WTC11 (cell line): ENCODE data around the gene DESI1.
"Not testable (repeated sequence)": the region's sequence is repeated elsewhere in the genome, so short reads cannot be mapped to it uniquely, and the experiment has no call there.

Source experiments
- CREB1 ChIP-seq: sonication (generic); formaldehyde crosslinking; IDR thresholded peaks from 2 replicates; pipeline ENCODE4 v1.8.0; 2023; ENCODE audit warnings: mild to moderate bottlenecking, missing genetic modification reagents
- CREM ChIP-seq: sonication (generic); formaldehyde crosslinking; IDR thresholded peaks from 2 replicates; pipeline ENCODE4 v1.8.1; 2022; ENCODE audit warnings: mild to moderate bottlenecking, missing genetic modification reagents, moderate library complexity
- FOXK1 ChIP-seq: sonication (generic); formaldehyde crosslinking; IDR thresholded peaks from 2 replicates; pipeline ENCODE4 v1.8.0; 2022; ENCODE audit warnings: mild to moderate bottlenecking, moderate library complexity, missing genetic modification reagents
- JUN ChIP-seq: sonication (generic); formaldehyde crosslinking; IDR thresholded peaks from 2 replicates; pipeline ENCODE4 v1.8.0; 2023; ENCODE audit warnings: mild to moderate bottlenecking, missing genetic modification reagents
- MXD4 ChIP-seq: fragments of 250-450 bp; sonication (Bioruptor Pico); IDR thresholded peaks from 2 replicates; pipeline ENCODE4 v1.8.0; 2021; ENCODE audit warnings: mild to moderate bottlenecking, moderate library complexity, borderline replicate concordance
- NFATC4 ChIP-seq: fragments of 250-450 bp; sonication (Bioruptor Pico); IDR thresholded peaks from 2 replicates; pipeline ENCODE4 v1.9.0; 2021; ENCODE audit warnings: mild to moderate bottlenecking
- SP1 ChIP-seq: sonication (generic); formaldehyde crosslinking; conservative IDR thresholded peaks from 2 replicates; pipeline ENCODE4 v1.8.1; 2022; ENCODE audit warnings: missing genetic modification reagents
- ZNF263 ChIP-seq: sonication (generic); formaldehyde crosslinking; IDR thresholded peaks from 2 replicates; pipeline ENCODE4 v1.8.1; 2022; ENCODE audit warnings: low read depth, mild to moderate bottlenecking, moderate library complexity, missing genetic modification reagents
- TF ChIP-seq, protein P1 (sequence below): fragments of 200-600 bp; IDR thresholded peaks from 2 replicates; pipeline ENCODE4 v1.8.0; 2022; ENCODE audit warnings: antibody characterized with exemption
- TF ChIP-seq, protein P2 (sequence below): sonication (generic); formaldehyde crosslinking; IDR thresholded peaks from 2 replicates; pipeline ENCODE4 v1.8.1; 2022; ENCODE audit warnings: low read depth, missing genetic modification reagents, borderline replicate concordance
- TF ChIP-seq, protein P3 (sequence below): sonication (generic); formaldehyde crosslinking; IDR thresholded peaks from 2 replicates; pipeline ENCODE4 v1.8.0; 2022; ENCODE audit warnings: mild to moderate bottlenecking, missing genetic modification reagents

DNA sequence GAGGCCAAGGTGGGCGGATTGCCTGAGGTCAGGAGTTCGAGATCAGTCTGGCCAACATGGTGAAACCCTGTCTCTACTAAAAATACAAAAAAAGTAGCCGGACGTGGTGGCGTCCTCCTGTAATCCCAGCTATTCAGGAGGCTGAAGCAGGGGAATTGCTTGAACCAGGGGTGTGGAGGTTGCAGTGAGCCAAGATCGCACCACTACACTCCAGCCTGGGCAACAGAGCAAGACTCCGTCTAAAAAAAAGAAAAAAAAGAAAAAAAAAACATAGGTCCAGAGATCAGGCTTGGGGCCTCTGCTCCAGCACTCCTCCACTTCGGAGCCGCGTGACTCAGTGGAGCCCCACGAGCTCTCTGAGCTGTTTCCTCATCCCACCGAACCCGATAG is 62.6 kb downstream of the DESI1 start:
- TF ChIP-seq SP1 (CRISPR knock-in tag); JUN; CREM; FOXK1 (CRISPR knock-in tag); CREB1 (CRISPR knock-in tag); NFATC4; ZNF263 (CRISPR knock-in tag); MXD4 (CRISPR knock-in tag): not testable (repeated sequence)
- TF ChIP-seq, protein P1, sequence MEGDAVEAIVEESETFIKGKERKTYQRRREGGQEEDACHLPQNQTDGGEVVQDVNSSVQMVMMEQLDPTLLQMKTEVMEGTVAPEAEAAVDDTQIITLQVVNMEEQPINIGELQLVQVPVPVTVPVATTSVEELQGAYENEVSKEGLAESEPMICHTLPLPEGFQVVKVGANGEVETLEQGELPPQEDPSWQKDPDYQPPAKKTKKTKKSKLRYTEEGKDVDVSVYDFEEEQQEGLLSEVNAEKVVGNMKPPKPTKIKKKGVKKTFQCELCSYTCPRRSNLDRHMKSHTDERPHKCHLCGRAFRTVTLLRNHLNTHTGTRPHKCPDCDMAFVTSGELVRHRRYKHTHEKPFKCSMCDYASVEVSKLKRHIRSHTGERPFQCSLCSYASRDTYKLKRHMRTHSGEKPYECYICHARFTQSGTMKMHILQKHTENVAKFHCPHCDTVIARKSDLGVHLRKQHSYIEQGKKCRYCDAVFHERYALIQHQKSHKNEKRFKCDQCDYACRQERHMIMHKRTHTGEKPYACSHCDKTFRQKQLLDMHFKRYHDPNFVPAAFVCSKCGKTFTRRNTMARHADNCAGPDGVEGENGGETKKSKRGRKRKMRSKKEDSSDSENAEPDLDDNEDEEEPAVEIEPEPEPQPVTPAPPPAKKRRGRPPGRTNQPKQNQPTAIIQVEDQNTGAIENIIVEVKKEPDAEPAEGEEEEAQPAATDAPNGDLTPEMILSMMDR = not testable (repeated sequence)
- TF ChIP-seq, protein P2, sequence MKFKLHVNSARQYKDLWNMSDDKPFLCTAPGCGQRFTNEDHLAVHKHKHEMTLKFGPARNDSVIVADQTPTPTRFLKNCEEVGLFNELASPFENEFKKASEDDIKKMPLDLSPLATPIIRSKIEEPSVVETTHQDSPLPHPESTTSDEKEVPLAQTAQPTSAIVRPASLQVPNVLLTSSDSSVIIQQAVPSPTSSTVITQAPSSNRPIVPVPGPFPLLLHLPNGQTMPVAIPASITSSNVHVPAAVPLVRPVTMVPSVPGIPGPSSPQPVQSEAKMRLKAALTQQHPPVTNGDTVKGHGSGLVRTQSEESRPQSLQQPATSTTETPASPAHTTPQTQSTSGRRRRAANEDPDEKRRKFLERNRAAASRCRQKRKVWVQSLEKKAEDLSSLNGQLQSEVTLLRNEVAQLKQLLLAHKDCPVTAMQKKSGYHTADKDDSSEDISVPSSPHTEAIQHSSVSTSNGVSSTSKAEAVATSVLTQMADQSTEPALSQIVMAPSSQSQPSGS (CRISPR knock-in tag) = not testable (repeated sequence)
- TF ChIP-seq, protein P3, sequence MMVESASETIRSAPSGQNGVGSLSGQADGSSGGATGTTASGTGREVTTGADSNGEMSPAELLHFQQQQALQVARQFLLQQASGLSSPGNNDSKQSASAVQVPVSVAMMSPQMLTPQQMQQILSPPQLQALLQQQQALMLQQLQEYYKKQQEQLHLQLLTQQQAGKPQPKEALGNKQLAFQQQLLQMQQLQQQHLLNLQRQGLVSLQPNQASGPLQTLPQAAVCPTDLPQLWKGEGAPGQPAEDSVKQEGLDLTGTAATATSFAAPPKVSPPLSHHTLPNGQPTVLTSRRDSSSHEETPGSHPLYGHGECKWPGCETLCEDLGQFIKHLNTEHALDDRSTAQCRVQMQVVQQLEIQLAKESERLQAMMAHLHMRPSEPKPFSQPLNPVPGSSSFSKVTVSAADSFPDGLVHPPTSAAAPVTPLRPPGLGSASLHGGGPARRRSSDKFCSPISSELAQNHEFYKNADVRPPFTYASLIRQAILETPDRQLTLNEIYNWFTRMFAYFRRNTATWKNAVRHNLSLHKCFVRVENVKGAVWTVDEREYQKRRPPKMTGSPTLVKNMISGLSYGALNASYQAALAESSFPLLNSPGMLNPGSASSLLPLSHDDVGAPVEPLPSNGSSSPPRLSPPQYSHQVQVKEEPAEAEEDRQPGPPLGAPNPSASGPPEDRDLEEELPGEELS (CRISPR knock-in tag) = not testable (repeated sequence)
